GM23338 (cell line): ENCODE results near the gene ZBTB44. TPM values are rescaled to one million over a fixed set of nuclear protein-coding genes. Genes with fewer than 3 reads are reported as not detected.

Experiments used
- ATAC-seq: fragments of 200-7000 bp; cut with Tn5 transposase; 3 replicates; pipeline ENCODE4 v1.9.1; 2020
- DNase-seq: peaks from one replicate; pipeline ENCODE4 v3.0.0-alpha.2; 2015; ENCODE audit warnings: low spot score
- H2AFZ ChIP-seq: fragments of 200-600 bp; sonication (generic); 2 replicates; pipeline ENCODE4 v1.8.0; 2016; ENCODE audit warnings: antibody characterized with exemption, mild to moderate bottlenecking, moderate library complexity
- H3F3A ChIP-seq: fragments of 200-600 bp; sonication (generic); replicated peaks from 2 replicates; pipeline ENCODE4 v1.8.0; 2017; ENCODE audit warnings: antibody characterized with exemption, mixed run types, low read depth
- H3K27ac ChIP-seq: fragments of 200-600 bp; sonication (generic); 2 replicates; pipeline ENCODE4 v1.6.1; 2016; ENCODE audit warnings: low read depth
- H3K27me3 ChIP-seq: fragments of 200-600 bp; sonication (generic); 2 replicates; pipeline ENCODE4 v1.8.0; 2016; ENCODE audit warnings: mild to moderate bottlenecking, mixed run types, moderate library complexity; ENCODE audit not compliant: insufficient read depth
- H3K36me3 ChIP-seq: fragments of 200-600 bp; sonication (generic); 2 replicates; pipeline ENCODE4 v1.8.0; 2016; ENCODE audit warnings: mild to moderate bottlenecking; ENCODE audit not compliant: insufficient read depth
- H3K4me1 ChIP-seq: fragments of 200-600 bp; sonication (generic); 2 replicates; pipeline ENCODE4 v1.8.0; 2016; ENCODE audit warnings: mild to moderate bottlenecking, moderate library complexity; ENCODE audit not compliant: insufficient read depth
- H3K4me2 ChIP-seq: fragments of 200-600 bp; sonication (generic); 2 replicates; pipeline ENCODE4 v1.7.1; 2017; ENCODE audit warnings: mixed run types
- H3K4me3 ChIP-seq: fragments of 200-600 bp; sonication (generic); 2 replicates; pipeline ENCODE4 v1.6.1; 2016; ENCODE audit warnings: mixed run types
- H3K79me2 ChIP-seq: fragments of 200-600 bp; sonication (generic); replicated peaks from 2 replicates; pipeline ENCODE4 v1.8.0; 2017; ENCODE audit warnings: mild to moderate bottlenecking; ENCODE audit not compliant: insufficient read depth
- H3K9me2 ChIP-seq: fragments of 200-600 bp; sonication (generic); 2 replicates; pipeline ENCODE4 v1.8.0; 2017; ENCODE audit not compliant: insufficient read depth
- H4K20me1 ChIP-seq: fragments of 200-600 bp; sonication (generic); replicated peaks from 2 replicates; pipeline ENCODE4 v1.8.0; 2017; ENCODE audit warnings: mild to moderate bottlenecking; ENCODE audit not compliant: insufficient read depth
- H3K27ac Mint-ChIP-seq: 2 replicates; pipeline ENCODE4 v1.8.0; 2020; ENCODE audit warnings: inconsistent platforms, mild to moderate bottlenecking, moderate library complexity, mixed read lengths
- H3K27me3 Mint-ChIP-seq: 3 replicates; pipeline ENCODE4 v1.8.0; 2022; ENCODE audit warnings: low read depth, mild to moderate bottlenecking, moderate library complexity, mixed read lengths, inconsistent platforms; ENCODE audit not compliant: insufficient read depth, poor library complexity
- H3K36me3 Mint-ChIP-seq: 3 replicates; pipeline ENCODE4 v1.8.0; 2021; ENCODE audit warnings: low read depth, mild to moderate bottlenecking, inconsistent platforms, moderate library complexity, mixed read lengths
- H3K4me1 Mint-ChIP-seq: 3 replicates; pipeline ENCODE4 v1.8.0; 2020; ENCODE audit warnings: mild to moderate bottlenecking, inconsistent platforms, mixed read lengths
- H3K4me3 Mint-ChIP-seq: 3 replicates; pipeline ENCODE4 v1.8.0; 2021; ENCODE audit warnings: moderate library complexity, mild to moderate bottlenecking, inconsistent platforms, mixed read lengths
- H3K9me3 Mint-ChIP-seq: 3 replicates; pipeline ENCODE4 v1.8.0; 2020; ENCODE audit warnings: moderate library complexity, mild to moderate bottlenecking, inconsistent platforms, mixed read lengths
- CREB1 ChIP-seq: fragments of 250-450 bp; sonication (Bioruptor Pico); IDR thresholded peaks from 2 replicates; pipeline ENCODE4 v1.5.0; 2020; ENCODE audit warnings: low read depth, mild to moderate bottlenecking, moderate library complexity
- EZH2 ChIP-seq: fragments of 200-600 bp; sonication (generic); IDR thresholded peaks from one replicate; pipeline ENCODE4 v1.8.0; 2017; ENCODE audit warnings: antibody characterized with exemption, mild to moderate bottlenecking, low read depth; ENCODE audit not compliant: unreplicated experiment
- EZH2phosphoT487 ChIP-seq: fragments of 200-600 bp; sonication (generic); IDR thresholded peaks from one replicate; pipeline ENCODE4 v1.8.1; 2018; ENCODE audit warnings: antibody characterized with exemption; ENCODE audit not compliant: unreplicated experiment
- JUNB ChIP-seq: IDR thresholded peaks from one replicate; pipeline ENCODE4 v1.6.1; 2016; ENCODE audit warnings: antibody characterized with exemption; ENCODE audit not compliant: unreplicated experiment
- NANOG ChIP-seq: IDR thresholded peaks from 2 replicates; pipeline ENCODE4 v1.6.1; 2016; ENCODE audit warnings: antibody characterized with exemption, borderline replicate concordance
- POLR2AphosphoS5 ChIP-seq: IDR thresholded peaks from 2 replicates; pipeline ENCODE4 v1.6.1; 2016; ENCODE audit warnings: antibody characterized with exemption, low read depth
- STAT1 ChIP-seq: IDR thresholded peaks from one replicate; pipeline ENCODE4 v1.6.1; 2016; ENCODE audit warnings: antibody characterized with exemption; ENCODE audit not compliant: unreplicated experiment
- ZNF114 ChIP-seq: fragments of 250-450 bp; sonication (Bioruptor Pico); IDR thresholded peaks from 2 replicates; pipeline ENCODE4 v1.5.0; 2020; ENCODE audit warnings: mild to moderate bottlenecking, moderate library complexity
- ZNF331 ChIP-seq: fragments of 250-450 bp; sonication (Bioruptor Pico); IDR thresholded peaks from 2 replicates; pipeline ENCODE4 v1.5.0; 2020; ENCODE audit warnings: low read depth, mild to moderate bottlenecking, moderate library complexity
- polyA plus RNA-seq: library from polyadenylated mRNA; unstranded; fragments of >200 nt; fragmentation: Nextera tagmentation; extraction: Ambion mirVana; gene quantifications from 2 replicates; pipeline ENCODE4 v1.2.1, GENCODE V29; 2016
- total RNA-seq: library from RNA; depleted of rRNA; stranded (reverse); fragments of >200 nt; shearing (Covaris generic); gene quantifications from 2 replicates; pipeline ENCODE4 v1.2.3, GENCODE V29; 2014
- TF ChIP-seq, protein P1 (sequence below): fragments of 250-450 bp; sonication (Bioruptor Pico); IDR thresholded peaks from 2 replicates; pipeline ENCODE4 v1.5.0; 2020; ENCODE audit warnings: mild to moderate bottlenecking, moderate library complexity
- TF ChIP-seq, protein P2 (sequence below), 2 experiments: fragments of 200-600 bp in 1 of 2; sonication (generic) in 1 of 2; conservative IDR thresholded peaks; 2 replicates each; pipeline versions ENCODE4 v1.5.1 to v1.6.1; 2016 to 2017; ENCODE audit warnings: antibody characterized with exemption in 2 of 2, low read depth in 2 of 2, mild to moderate bottlenecking in 2 of 2, moderate library complexity in 1 of 2
- TF ChIP-seq, protein P3 (sequence below): IDR thresholded peaks from 2 replicates; pipeline ENCODE4 v1.6.1; 2016; ENCODE audit warnings: antibody characterized with exemption
- TF ChIP-seq, protein P4 (sequence below): IDR thresholded peaks from one replicate; pipeline ENCODE4 v1.6.1; 2018; ENCODE audit warnings: antibody characterized with exemption; ENCODE audit not compliant: unreplicated experiment

ZBTB44 gene
- total and polyA plus RNA-seq, 2 experiments from 2014 or later, result 61.2 to 102 TPM

DNA sequence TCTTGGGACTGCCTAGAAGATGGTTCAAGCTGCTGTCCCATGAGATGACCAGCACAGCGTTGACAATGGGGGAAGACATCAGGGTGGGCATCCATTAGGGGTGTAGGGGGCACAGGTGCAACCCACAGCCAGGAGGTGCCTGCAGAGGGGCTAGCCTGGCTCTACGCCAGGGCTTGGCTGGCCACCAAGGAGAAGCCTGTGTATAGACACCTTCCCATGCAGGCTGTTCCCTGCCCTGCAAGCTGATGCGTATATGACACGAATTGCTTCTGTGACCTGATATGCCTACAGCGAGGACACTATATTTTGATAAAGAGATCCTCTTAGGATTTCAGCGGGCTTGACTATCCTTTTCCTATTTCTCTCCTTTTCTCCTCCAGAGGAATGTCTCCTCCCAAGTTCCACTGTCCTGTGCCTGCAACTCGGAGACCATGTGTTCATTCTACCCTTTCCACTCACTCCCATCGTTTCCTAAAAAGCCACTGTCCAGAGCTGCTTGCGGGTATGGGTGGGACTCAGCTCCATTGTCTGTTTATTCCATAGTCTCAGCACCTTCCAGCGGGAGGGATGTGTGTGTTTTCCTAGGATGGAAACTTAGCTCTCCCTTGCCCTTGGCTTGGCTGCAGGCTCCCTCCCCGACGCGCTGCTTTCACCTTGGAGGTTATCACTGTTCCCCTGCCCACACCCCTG, 99.0 kb downstream of the ZBTB44 start:
- ATAC-seq (no peak), DNase-seq (no peak)
- H3K4me1 Mint-ChIP-seq, result peaks cover 15% of the 10 kb centered on the region
- Histone ChIP-seq H4K20me1 (no peaks in the 10 kb centered on the region), H3K9me2 (0 out of 2 replicates have a peak, but pooled peaks cover 3% of the 10 kb centered on the region), H3F3A (no peaks in the 10 kb centered on the region), H3K4me1 (peaks cover 10% of the 10 kb centered on the region), H3K79me2 (no peaks in the 10 kb centered on the region), H3K27ac (no peak overlapping the region), H2AFZ (no peak overlapping the region), H3K4me2 (no peak overlapping the region), H3K27me3 (no peaks in the 10 kb centered on the region), H3K36me3 (no peaks in the 10 kb centered on the region), H3K4me3 (no peak overlapping the region)
- H3K36me3 Mint-ChIP-seq, result no peaks in the 10 kb centered on the region
- H3K9me3 Mint-ChIP-seq, result no peaks in the 10 kb centered on the region
- peaks cover 14% of the 10 kb centered on the region for H3K27me3 Mint-ChIP-seq
- no peak overlapping the region for H3K4me3 Mint-ChIP-seq
- H3K27ac Mint-ChIP-seq, result no peak overlapping the region
- TF ChIP-seq EZH2 (no peak), ZNF114 (CRISPR knock-in tag) (no peak), CREB1 (CRISPR knock-in tag) (no peak), STAT1 (no peak), NANOG (no peak), ZNF331 (no peak), JUNB (no peak), POLR2AphosphoS5 (no peak), EZH2phosphoT487 (no peak)
- TF ChIP-seq, protein P1, sequence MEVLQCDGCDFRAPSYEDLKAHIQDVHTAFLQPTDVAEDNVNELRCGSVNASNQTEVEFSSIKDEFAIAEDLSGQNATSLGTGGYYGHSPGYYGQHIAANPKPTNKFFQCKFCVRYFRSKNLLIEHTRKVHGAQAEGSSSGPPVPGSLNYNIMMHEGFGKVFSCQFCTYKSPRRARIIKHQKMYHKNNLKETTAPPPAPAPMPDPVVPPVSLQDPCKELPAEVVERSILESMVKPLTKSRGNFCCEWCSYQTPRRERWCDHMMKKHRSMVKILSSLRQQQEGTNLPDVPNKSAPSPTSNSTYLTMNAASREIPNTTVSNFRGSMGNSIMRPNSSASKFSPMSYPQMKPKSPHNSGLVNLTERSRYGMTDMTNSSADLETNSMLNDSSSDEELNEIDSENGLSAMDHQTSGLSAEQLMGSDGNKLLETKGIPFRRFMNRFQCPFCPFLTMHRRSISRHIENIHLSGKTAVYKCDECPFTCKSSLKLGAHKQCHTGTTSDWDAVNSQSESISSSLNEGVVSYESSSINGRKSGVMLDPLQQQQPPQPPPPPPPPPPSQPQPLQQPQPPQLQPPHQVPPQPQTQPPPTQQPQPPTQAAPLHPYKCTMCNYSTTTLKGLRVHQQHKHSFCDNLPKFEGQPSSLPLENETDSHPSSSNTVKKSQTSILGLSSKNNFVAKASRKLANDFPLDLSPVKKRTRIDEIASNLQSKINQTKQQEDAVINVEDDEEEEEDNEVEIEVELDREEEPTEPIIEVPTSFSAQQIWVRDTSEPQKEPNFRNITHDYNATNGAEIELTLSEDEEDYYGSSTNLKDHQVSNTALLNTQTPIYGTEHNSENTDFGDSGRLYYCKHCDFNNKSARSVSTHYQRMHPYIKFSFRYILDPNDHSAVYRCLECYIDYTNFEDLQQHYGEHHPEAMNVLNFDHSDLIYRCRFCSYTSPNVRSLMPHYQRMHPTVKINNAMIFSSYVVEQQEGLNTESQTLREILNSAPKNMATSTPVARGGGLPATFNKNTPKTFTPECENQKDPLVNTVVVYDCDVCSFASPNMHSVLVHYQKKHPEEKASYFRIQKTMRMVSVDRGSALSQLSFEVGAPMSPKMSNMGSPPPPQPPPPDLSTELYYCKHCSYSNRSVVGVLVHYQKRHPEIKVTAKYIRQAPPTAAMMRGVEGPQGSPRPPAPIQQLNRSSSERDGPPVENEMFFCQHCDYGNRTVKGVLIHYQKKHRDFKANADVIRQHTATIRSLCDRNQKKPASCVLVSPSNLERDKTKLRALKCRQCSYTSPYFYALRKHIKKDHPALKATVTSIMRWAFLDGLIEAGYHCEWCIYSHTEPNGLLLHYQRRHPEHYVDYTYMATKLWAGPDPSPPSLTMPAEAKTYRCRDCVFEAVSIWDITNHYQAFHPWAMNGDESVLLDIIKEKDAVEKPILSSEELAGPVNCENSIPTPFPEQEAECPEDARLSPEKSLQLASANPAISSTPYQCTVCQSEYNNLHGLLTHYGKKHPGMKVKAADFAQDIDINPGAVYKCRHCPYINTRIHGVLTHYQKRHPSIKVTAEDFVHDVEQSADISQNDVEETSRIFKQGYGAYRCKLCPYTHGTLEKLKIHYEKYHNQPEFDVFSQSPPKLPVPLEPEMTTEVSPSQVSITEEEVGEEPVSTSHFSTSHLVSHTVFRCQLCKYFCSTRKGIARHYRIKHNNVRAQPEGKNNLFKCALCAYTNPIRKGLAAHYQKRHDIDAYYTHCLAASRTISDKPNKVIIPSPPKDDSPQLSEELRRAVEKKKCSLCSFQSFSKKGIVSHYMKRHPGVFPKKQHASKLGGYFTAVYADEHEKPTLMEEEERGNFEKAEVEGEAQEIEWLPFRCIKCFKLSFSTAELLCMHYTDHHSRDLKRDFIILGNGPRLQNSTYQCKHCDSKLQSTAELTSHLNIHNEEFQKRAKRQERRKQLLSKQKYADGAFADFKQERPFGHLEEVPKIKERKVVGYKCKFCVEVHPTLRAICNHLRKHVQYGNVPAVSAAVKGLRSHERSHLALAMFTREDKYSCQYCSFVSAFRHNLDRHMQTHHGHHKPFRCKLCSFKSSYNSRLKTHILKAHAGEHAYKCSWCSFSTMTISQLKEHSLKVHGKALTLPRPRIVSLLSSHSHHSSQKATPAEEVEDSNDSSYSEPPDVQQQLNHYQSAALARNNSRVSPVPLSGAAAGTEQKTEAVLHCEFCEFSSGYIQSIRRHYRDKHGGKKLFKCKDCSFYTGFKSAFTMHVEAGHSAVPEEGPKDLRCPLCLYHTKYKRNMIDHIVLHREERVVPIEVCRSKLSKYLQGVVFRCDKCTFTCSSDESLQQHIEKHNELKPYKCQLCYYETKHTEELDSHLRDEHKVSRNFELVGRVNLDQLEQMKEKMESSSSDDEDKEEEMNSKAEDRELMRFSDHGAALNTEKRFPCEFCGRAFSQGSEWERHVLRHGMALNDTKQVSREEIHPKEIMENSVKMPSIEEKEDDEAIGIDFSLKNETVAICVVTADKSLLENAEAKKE (CRISPR knock-in tag), result no peak
- TF ChIP-seq, protein P2, sequence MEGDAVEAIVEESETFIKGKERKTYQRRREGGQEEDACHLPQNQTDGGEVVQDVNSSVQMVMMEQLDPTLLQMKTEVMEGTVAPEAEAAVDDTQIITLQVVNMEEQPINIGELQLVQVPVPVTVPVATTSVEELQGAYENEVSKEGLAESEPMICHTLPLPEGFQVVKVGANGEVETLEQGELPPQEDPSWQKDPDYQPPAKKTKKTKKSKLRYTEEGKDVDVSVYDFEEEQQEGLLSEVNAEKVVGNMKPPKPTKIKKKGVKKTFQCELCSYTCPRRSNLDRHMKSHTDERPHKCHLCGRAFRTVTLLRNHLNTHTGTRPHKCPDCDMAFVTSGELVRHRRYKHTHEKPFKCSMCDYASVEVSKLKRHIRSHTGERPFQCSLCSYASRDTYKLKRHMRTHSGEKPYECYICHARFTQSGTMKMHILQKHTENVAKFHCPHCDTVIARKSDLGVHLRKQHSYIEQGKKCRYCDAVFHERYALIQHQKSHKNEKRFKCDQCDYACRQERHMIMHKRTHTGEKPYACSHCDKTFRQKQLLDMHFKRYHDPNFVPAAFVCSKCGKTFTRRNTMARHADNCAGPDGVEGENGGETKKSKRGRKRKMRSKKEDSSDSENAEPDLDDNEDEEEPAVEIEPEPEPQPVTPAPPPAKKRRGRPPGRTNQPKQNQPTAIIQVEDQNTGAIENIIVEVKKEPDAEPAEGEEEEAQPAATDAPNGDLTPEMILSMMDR (conservative IDR thresholded peaks at IDR 0.05; ENCODE audit: low read depth in 2 of 2), result no peak
- TF ChIP-seq, protein P3, sequence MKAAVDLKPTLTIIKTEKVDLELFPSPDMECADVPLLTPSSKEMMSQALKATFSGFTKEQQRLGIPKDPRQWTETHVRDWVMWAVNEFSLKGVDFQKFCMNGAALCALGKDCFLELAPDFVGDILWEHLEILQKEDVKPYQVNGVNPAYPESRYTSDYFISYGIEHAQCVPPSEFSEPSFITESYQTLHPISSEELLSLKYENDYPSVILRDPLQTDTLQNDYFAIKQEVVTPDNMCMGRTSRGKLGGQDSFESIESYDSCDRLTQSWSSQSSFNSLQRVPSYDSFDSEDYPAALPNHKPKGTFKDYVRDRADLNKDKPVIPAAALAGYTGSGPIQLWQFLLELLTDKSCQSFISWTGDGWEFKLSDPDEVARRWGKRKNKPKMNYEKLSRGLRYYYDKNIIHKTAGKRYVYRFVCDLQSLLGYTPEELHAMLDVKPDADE, result no peak
- TF ChIP-seq, protein P4, sequence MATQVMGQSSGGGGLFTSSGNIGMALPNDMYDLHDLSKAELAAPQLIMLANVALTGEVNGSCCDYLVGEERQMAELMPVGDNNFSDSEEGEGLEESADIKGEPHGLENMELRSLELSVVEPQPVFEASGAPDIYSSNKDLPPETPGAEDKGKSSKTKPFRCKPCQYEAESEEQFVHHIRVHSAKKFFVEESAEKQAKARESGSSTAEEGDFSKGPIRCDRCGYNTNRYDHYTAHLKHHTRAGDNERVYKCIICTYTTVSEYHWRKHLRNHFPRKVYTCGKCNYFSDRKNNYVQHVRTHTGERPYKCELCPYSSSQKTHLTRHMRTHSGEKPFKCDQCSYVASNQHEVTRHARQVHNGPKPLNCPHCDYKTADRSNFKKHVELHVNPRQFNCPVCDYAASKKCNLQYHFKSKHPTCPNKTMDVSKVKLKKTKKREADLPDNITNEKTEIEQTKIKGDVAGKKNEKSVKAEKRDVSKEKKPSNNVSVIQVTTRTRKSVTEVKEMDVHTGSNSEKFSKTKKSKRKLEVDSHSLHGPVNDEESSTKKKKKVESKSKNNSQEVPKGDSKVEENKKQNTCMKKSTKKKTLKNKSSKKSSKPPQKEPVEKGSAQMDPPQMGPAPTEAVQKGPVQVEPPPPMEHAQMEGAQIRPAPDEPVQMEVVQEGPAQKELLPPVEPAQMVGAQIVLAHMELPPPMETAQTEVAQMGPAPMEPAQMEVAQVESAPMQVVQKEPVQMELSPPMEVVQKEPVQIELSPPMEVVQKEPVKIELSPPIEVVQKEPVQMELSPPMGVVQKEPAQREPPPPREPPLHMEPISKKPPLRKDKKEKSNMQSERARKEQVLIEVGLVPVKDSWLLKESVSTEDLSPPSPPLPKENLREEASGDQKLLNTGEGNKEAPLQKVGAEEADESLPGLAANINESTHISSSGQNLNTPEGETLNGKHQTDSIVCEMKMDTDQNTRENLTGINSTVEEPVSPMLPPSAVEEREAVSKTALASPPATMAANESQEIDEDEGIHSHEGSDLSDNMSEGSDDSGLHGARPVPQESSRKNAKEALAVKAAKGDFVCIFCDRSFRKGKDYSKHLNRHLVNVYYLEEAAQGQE, result no peak
